H1 (cell line): ENCODE results near the gene CDC42EP1. TPM values are rescaled to one million over a fixed set of nuclear protein-coding genes. Genes with fewer than 3 reads are reported as not detected.

ENCODE experiments used
- CTCF ChIA-PET: fragments of 300-600 bp; sonication (Branson Sonifier 250); formaldehyde crosslinking; loops from one replicate; lab custom pipeline; 2021; ENCODE audit not compliant: partially characterized antibody; lab: Charles Lee
- POLR2A ChIA-PET: fragments of 300-600 bp; sonication (Branson Sonifier 250); formaldehyde crosslinking; loops from one replicate; lab custom pipeline; 2021; ENCODE audit warnings: inconsistent platforms; ENCODE audit not compliant: partially characterized antibody; lab: Charles Lee
- DNase-seq, 2 experiments: peaks; one replicate each; pipeline versions ENCODE4 v3.0.0 to v3.0.0-alpha.2; 2010 to 2022; ENCODE audit warnings: low spot score in 2 of 2, low read depth in 1 of 2, mixed read lengths in 1 of 2
- FAIRE-seq: peaks from 2 replicates; lab custom pipeline; 2011; peaks lifted over from hg19 to GRCh38; lab: Jason Lieb, UNC
- H2AFZ ChIP-seq: 2 replicates; pipeline ENCODE4 v1.8.1; 2012; ENCODE audit warnings: low read length, inconsistent platforms
- H2AK5ac ChIP-seq: 2 replicates; pipeline ENCODE4 v1.6.1; 2013; ENCODE audit warnings: low read depth, low read length
- H2BK120ac ChIP-seq: replicated peaks from 2 replicates; pipeline ENCODE3; 2013; ENCODE audit warnings: low read depth, low read length, inconsistent platforms
- H2BK12ac ChIP-seq: 2 replicates; pipeline ENCODE4 v1.6.1; 2013; ENCODE audit warnings: low read depth, low read length
- H2BK15ac ChIP-seq: 2 replicates; pipeline ENCODE4 v1.6.1; 2013; ENCODE audit warnings: low read length
- H2BK20ac ChIP-seq: 2 replicates; pipeline ENCODE4 v1.6.1; 2013; ENCODE audit warnings: low read length
- H2BK5ac ChIP-seq: 2 replicates; pipeline ENCODE4 v1.6.1; 2013; ENCODE audit warnings: low read depth, low read length
- H3K14ac ChIP-seq: 2 replicates; pipeline ENCODE4 v1.6.1; 2013; ENCODE audit warnings: inconsistent platforms; ENCODE audit not compliant: insufficient read length
- H3K18ac ChIP-seq: 2 replicates; pipeline ENCODE4 v1.6.1; 2013; ENCODE audit warnings: low read length; ENCODE audit errors: extremely low read depth
- H3K23ac ChIP-seq: 2 replicates; pipeline ENCODE4 v1.6.1; 2013; ENCODE audit warnings: inconsistent platforms; ENCODE audit not compliant: insufficient read length
- H3K23me2 ChIP-seq: 2 replicates; pipeline ENCODE4 v1.6.1; 2013; ENCODE audit warnings: low read depth, low read length
- H3K27ac ChIP-seq: 2 replicates; pipeline ENCODE4 v1.6.1; 2011; ENCODE audit warnings: low read depth, low read length, inconsistent platforms
- H3K27me3 ChIP-seq, 4 experiments: replicated peaks in 1 of 4; 1 replicate in 1 of 4; 2 replicates in 3 of 4; pipeline versions ENCODE4 v1.6.1 to v1.8.1; 2011 to 2013; ENCODE audit warnings: low read length in 3 of 4, mild to moderate bottlenecking in 3 of 4, inconsistent platforms in 2 of 4, mixed read lengths in 2 of 4, moderate library complexity in 1 of 4; ENCODE audit not compliant: control insufficient read depth in 3 of 4, insufficient read depth in 3 of 4; ENCODE audit errors: extremely low read depth in 1 of 4
- H3K36me3 ChIP-seq, 4 experiments: 2 replicates each; pipeline versions ENCODE4 v1.6.1 to v1.8.1; 2011 to 2013; ENCODE audit warnings: mild to moderate bottlenecking in 4 of 4, low read length in 3 of 4, moderate library complexity in 2 of 4, control low read depth in 1 of 4, inconsistent platforms in 1 of 4; ENCODE audit not compliant: insufficient read depth in 4 of 4, control insufficient read depth in 2 of 4
- H3K4ac ChIP-seq: replicated peaks from 2 replicates; pipeline ENCODE3; 2013; ENCODE audit warnings: low read length, low read depth, mixed read lengths, inconsistent platforms; ENCODE audit not compliant: insufficient read length
- H3K4me1 ChIP-seq, 4 experiments: replicated peaks in 1 of 4; 1 replicate in 1 of 4; 2 replicates in 3 of 4; pipeline versions ENCODE4 v1.6.1 to v1.8.1; 2011 to 2013; ENCODE audit warnings: low read length in 3 of 4, inconsistent platforms in 2 of 4, mixed read lengths in 1 of 4; ENCODE audit not compliant: insufficient read depth in 4 of 4, control insufficient read depth in 3 of 4
- H3K4me2 ChIP-seq, 2 experiments: 2 replicates each; pipeline versions ENCODE4 v1.6.1 to v1.8.1; 2011 to 2013; ENCODE audit warnings: low read depth in 2 of 2, low read length in 2 of 2, control low read depth in 1 of 2, inconsistent platforms in 1 of 2, mild to moderate bottlenecking in 1 of 2; ENCODE audit not compliant: insufficient read depth in 1 of 2
- H3K4me3 ChIP-seq, 4 experiments: fragments of 200-600, 300-600 bp in 1 of 4; sonication (generic), shearing (Covaris generic), sonication (Bioruptor Twin) in 1 of 4; 2 replicates each; pipeline versions ENCODE4 v1.5.1 to v1.8.1; 2011 to 2016; ENCODE audit warnings: low read length in 4 of 4, low read depth in 3 of 4, control low read depth in 2 of 4, inconsistent platforms in 2 of 4, mild to moderate bottlenecking in 2 of 4, mixed read lengths in 1 of 4, moderate library complexity in 1 of 4; ENCODE audit not compliant: insufficient read depth in 2 of 4; ENCODE audit errors: extremely low read depth in 1 of 4
- H3K56ac ChIP-seq: replicated peaks from 2 replicates; pipeline ENCODE3; 2013; ENCODE audit warnings: low read depth, mild to moderate bottlenecking, mixed read lengths, low read length, inconsistent platforms; ENCODE audit not compliant: insufficient read length
- H3K79me1 ChIP-seq: 2 replicates; pipeline ENCODE4 v1.6.1; 2013; ENCODE audit warnings: low read depth, low read length, control low read depth
- H3K79me2 ChIP-seq, 2 experiments: 2 replicates each; pipeline versions ENCODE4 v1.6.1 to v1.8.1; 2012 to 2013; ENCODE audit warnings: low read length in 2 of 2, mild to moderate bottlenecking in 2 of 2, inconsistent platforms in 1 of 2; ENCODE audit not compliant: insufficient read depth in 2 of 2, control insufficient read depth in 1 of 2
- H3K9ac ChIP-seq, 4 experiments: replicated peaks in 1 of 4; 1 replicate in 1 of 4; 2 replicates in 3 of 4; pipeline versions ENCODE4 v1.6.1 to v1.8.1; 2011 to 2013; ENCODE audit warnings: low read depth in 3 of 4, low read length in 3 of 4, control low read depth in 2 of 4, mild to moderate bottlenecking in 2 of 4, moderate library complexity in 2 of 4, inconsistent platforms in 1 of 4; ENCODE audit errors: extremely low read depth in 1 of 4
- H3K9me3 ChIP-seq, 2 experiments: 2 replicates each; pipeline versions ENCODE4 v1.6.1 to v1.8.1; 2012 to 2013; ENCODE audit warnings: mild to moderate bottlenecking in 2 of 2, moderate library complexity in 2 of 2, control low read depth in 1 of 2, inconsistent platforms in 1 of 2, low read depth in 1 of 2, low read length in 1 of 2, mixed read lengths in 1 of 2; ENCODE audit not compliant: insufficient read depth in 2 of 2
- H4K20me1 ChIP-seq, 2 experiments: replicated peaks in 1 of 2; 2 replicates each; pipeline versions ENCODE3 to v1.8.1; 2011 to 2013; ENCODE audit warnings: inconsistent platforms in 2 of 2, low read length in 2 of 2, mild to moderate bottlenecking in 1 of 2; ENCODE audit not compliant: insufficient read depth in 2 of 2, control insufficient read depth in 1 of 2
- H4K5ac ChIP-seq: 2 replicates; pipeline ENCODE4 v1.6.1; 2013; ENCODE audit warnings: low read length, low read depth, mixed read lengths, inconsistent platforms; ENCODE audit not compliant: insufficient read length
- H4K8ac ChIP-seq: 2 replicates; pipeline ENCODE4 v1.8.0; 2013; ENCODE audit warnings: mild to moderate bottlenecking, moderate library complexity, low read length, inconsistent platforms; ENCODE audit not compliant: insufficient read depth; ENCODE audit errors: extremely low read depth
- H4K91ac ChIP-seq: replicated peaks from 2 replicates; pipeline ENCODE3; 2013; ENCODE audit warnings: low read length, mixed read lengths, inconsistent platforms; ENCODE audit not compliant: insufficient read length
- HDAC6 ChIP-seq: IDR thresholded peaks from one replicate; pipeline ENCODE4 v1.7.1; 2012; ENCODE audit warnings: low read depth, mild to moderate bottlenecking, inconsistent platforms, low read length, moderate library complexity
- NANOG ChIP-seq: IDR thresholded peaks from 2 replicates; pipeline ENCODE4 v1.6.1; 2011; ENCODE audit warnings: low read length, low read depth, mild to moderate bottlenecking, inconsistent platforms; ENCODE audit not compliant: insufficient read depth, poor library complexity, severe bottlenecking
- POLR2AphosphoS5 ChIP-seq: IDR thresholded peaks from 2 replicates; pipeline ENCODE4 v1.6.1; 2011; ENCODE audit warnings: low read depth, low read length
- SAP30 ChIP-seq: fragments of 300-600 bp; sonication (generic); IDR thresholded peaks from 2 replicates; pipeline ENCODE4 v1.7.1; 2012; ENCODE audit warnings: low read length, moderate library complexity, mild to moderate bottlenecking, inconsistent platforms; ENCODE audit not compliant: insufficient read depth, insufficient replicate concordance
- WGBS, 2 experiments: shearing (Covaris generic) in 1 of 2; methylation state at CpG; one replicate each; pipeline versions ENCODE4 v1.1.6 to v1.1.7; 2013 to 2015; ENCODE audit warnings: low lambda C conversion rate in 2 of 2, mixed read lengths in 2 of 2, inconsistent platforms in 1 of 2, low coverage in 1 of 2, missing lambda C conversion rate in 1 of 2; ENCODE audit not compliant: insufficient replicate concordance in 2 of 2, insufficient coverage in 1 of 2, insufficient read length in 1 of 2; ENCODE audit errors: extremely low coverage in 1 of 2, missing lambda C conversion rate in 1 of 2; 5-methylcytosine and 5-hydroxymethylcytosine counted together
- polyA plus RNA-seq, 7 experiments: library from polyadenylated mRNA; depleted of rRNA in 3 of 7; stranded (reverse) in 5 of 7; unstranded in 2 of 7; fragments of >200 nt in 5 of 7; fragments of 200-250 nt in 2 of 7; gene quantifications; 1 replicate in 5 of 7; 2 replicates in 1 of 7; 4 replicates in 1 of 7; pipeline versions ENCODE4 v1.2.1 to v1.2.3, GENCODE V29; 2011 to 2013; ENCODE audit warnings: missing spikeins in 2 of 7, mixed read lengths in 2 of 7
- total RNA-seq: library from RNA; stranded (reverse); fragmentation: NEBNext Ultra II Directional; extraction: Animal tissue kit (Norgen Biotek cat#: 25700); gene quantifications from 2 replicates; pipeline ENCODE4 v1.2.1, GENCODE V29; 2021

The CDC42EP1 gene
- total and polyA plus RNA-seq, 2 of the 8 experiments (the other 6 are each of a cell fraction or from before 2014, with no cell fraction given): 8.3 to 11.2 TPM

GRCh38 chr22:37578002-37578401 is 17.7 kb downstream of the CDC42EP1 start:
- Histone ChIP-seq H2BK12ac (no peak overlapping the region), H3K56ac (no peak overlapping the region), H3K4ac (no peak overlapping the region), H3K9me3 (no peaks in the 10 kb centered on the region), H2BK15ac (no peak overlapping the region), H3K79me1 (no peaks in the 10 kb centered on the region), H3K23me2 (no peaks in the 10 kb centered on the region), H3K9ac (no peak overlapping the region), H4K5ac (no peak overlapping the region), H3K23ac (no peak overlapping the region), H3K27ac (no peak overlapping the region), H3K18ac (no peak overlapping the region), H3K4me2 (no peak overlapping the region), H4K8ac (no peak overlapping the region), H3K4me3 (no peak overlapping the region), H2BK5ac (no peak overlapping the region), H3K79me2 (no peaks in the 10 kb centered on the region), H3K4me1 (no peaks in the 10 kb centered on the region), H4K20me1 (no peaks in the 10 kb centered on the region), H2BK20ac (no peak overlapping the region), H2BK120ac (no peak overlapping the region), H3K14ac (peak overlapping the region; percentile 14), H2AFZ (no peak overlapping the region), H3K27me3 (no peaks in the 10 kb centered on the region), H2AK5ac (no peak overlapping the region), H4K91ac (no peak overlapping the region), H3K36me3 (no peaks in the 10 kb centered on the region)
- FAIRE-seq (no peak), DNase-seq (no peak)
- ChIA-PET POLR2A (no interaction called here), CTCF (interaction anchor here (0.9 to 39.4 kb wide), 4 partner anchors 12 to 118 kb away, joined by 3 to 1347 read pairs (median 98); no protein-coding TSS in a partner anchor)
- WGBS, 2 experiments: 97% methylated on average over 5 of the region's 5 CpGs; no CpG with 5 or more reads in 1 of the 2 experiments
- TF ChIP-seq HDAC6 (no peak), NANOG (no peak), POLR2AphosphoS5 (no peak), SAP30 (no peak)
